Measurements from ENCODE around the gene CYBA.

Gene CYBA

GRCh38 chr16:88659160-88659559 lies 8.3 kb upstream of the CYBA start:
- no peak for DNase-seq

DNA sequence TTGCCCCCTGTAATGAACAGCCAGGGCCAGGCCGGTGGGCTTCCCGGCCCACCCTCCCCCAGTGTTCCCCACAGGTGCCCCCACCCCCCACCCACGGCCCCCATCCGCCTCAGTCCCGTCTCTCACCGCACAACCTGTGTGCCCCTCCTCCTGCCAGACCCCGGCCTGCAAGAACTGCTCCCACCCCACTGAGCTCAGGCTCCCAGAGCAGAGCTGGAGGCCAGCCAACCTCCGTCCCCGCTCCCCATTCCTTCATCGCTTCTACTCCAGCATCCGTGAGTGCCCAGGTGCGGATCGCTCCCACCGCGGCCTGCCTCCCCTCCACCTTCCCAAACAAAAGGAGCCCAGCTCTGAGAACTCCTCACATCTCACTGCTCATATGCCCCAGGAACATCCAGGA lies 7.9 kb upstream of the CYBA start:
- no peak for DNase-seq

DNA sequence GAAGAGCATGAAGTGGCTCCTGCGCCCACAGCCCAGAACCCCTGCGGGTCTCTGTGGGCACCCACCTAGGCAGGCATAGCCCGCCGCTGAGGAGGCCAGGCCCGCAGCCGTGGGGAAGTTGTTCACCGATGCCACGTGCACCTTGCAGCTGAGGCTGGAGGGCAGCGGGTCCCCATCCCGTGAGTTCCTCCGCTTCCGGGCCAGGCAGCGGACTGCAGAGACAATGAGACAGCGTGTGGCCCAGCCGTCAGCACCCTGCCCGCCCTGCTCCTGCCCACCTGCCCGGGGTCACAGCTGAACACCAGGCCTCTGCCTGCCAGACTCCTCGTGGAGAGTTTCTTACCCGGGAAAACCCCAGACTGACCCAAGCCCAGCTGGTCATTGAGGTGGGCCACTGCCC lies 6.5 kb upstream of the CYBA start:
- DNase-seq = no peak

- no peak for DNase-seq
These were observed 5.6 kb upstream of the CYBA start for GRCh38 chr16:88656291-88656980.

- DNase-seq = no peak
These were observed 5.0 kb upstream of the CYBA start for GRCh38 chr16:88655733-88656281.

DNA sequence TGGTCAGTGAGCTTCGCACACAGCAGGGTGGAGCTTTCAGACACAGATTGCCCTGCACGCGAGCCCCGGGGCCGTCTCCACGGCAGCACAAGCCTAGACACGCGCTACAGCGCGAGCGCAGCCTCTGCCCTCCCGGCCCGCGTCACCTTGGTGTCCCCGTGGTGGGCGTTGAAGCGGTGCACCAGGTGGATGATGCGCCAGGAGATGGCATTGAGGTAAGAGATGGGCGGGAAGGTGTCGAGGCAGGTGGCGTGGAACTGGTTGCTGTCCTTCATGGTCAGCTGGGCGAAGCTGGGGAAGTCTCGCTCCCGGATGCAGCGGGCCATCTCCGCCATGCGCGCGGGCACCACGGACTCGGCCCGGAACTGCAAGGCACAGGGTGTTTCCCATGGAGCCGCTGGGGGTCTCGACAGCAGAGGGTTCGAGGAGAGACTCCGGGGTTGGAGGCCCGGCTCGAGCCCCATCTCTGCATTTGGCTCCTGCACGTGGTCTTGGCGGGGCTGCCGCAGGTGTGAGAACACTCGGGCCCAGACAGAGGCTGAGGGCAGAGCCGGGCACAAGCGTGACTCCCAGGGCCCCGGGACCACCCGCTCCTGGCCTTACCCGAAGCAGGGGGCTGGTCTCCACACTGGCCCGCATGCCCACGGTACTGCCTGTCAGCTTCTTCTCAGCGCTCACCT lies 4.3 kb upstream of the CYBA start:
- no peak for DNase-seq

DNA sequence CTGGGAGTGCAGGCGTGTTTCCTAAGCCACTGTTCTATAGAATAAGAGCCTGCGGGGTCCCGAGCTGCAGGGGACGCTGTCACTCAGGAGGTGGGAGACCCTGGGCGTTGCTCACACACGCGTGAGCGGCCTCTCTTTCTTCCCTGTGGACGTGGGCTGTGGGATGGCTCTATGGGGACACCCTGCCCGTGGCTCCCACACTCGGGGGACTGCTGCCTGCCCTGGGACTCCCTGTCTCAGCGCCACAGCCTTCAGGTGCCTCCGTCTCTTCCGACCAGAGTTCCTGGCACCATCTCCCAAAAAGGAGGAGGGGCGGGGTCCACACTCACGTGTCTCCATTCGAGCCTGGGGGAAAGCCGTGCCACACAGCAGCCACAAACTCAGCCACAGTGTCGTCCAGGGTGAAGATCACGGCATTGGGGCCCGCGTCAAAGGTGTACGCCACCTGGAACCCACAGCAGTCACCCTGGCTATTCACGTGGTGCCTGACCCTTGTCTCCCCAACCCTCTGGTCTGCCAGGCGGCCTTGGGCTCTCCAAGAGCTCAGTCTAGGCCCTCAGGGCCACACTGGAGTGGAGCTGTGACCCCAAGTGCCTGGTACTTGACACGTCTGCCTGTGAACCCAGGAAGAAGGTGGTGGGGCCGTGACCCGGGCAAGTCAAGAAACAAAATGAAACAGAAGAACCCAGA lies 3.7 kb upstream of the CYBA start:
- no peak for DNase-seq

DNA sequence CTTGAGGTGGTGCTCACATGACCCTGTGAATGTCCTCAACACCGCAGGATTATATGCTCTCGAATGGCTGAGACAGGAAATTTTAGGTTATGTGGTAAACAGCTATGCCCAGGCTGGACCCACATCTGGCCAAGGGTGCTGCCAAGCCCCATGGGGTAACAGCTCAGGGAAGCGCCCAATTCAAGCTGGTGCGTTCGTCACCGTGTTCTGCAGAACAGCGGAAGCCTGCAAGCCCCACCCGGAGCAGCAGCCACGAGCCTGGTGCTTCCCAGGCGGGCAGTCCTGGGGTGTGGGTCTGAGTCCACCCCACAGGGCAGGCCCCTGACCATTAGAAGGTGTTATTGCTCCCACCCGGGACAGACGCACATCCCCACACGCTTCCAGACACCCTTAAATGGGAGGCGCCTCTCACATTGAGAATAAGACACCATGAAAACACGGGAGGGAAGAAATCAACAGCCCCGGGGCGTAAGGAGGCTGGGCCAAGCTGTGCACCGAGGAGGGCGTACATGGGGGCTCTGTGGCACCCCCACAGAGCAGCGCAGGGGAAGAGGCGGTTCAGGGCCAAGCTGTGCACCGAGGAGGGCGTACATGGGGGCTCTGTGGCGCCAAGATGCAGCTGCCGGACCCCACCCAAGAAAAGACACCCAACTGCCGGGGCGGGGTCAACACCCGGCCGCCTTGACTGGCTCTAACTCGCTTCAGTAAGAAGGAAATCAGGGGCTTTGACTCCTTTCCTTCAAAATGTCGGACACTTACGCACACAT lies 2.9 kb upstream of the CYBA start:
- DNase-seq = no peak

DNA sequence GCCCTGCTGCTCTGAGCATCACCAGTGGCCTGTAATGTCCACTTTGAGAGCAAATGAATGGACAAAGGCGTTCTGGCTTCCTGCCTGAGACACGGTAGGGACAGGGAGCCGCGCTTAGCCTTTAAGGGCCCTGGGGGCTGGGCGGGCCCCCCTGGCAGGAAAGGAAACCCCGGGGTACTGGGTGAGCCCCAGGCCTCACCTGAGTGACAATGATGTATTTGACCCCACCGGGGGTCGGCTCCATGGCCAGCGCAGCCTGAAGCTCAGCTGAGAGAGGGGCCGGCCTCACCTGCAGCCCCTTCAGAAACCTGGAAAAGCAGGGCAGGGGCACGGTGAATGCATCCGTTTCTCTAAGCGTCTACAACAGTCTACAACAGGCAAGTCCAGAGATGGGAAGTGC lies 2.2 kb upstream of the CYBA start:
- no peak for DNase-seq

DNA sequence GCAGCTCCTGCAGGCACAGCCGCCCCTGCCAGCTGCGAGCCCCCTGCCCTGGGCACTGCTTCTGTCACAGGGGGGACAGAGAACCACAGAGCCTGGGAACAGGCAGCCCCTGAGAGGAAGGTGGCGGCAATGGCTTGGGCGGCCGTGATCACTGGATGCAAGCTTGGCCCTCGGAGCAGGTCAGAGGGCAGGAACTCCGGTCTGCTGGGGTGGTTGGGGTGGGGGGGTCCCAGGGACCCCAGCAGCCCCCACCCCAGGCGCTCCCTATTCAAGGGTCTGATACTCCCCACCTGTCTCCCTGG lies 1.9 kb upstream of the CYBA start:
- no peak for DNase-seq

DNA sequence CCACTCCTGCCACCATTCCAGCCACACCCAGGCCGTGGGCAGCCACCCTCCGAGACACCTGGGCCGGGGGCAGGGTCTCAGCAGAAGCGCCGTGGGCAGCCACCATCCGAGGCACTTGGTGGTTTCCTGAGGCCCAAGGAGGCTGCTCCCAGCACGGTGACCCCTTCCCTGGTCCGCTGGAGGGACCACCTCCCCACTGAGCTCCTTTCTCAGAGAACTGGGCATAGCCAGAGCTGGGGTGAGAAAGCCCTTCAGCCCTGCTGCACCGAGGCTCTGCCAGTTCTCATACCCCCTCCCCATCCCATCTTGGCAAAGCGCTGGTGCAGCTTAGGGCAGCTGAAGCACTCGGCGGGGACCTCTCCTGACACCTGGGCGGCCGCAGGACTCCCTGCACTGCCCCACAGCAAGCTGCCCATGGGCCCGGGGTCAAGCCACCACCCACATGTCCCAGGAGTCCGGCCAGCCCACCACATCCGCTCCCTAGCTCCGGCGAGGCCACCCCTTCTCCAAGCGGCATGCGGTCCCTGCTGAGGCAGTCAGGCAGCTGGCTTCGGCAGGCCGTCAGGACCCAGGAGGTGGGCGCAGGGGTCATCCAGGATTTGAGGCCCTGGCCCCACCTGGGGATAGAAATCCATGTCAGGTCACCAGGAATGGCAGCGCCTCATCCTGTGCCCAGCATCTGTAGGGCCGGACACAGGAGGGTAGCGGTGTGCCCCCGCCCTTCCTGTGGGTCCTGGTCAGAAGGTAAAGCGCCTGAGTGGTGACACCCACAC lies 1.3 kb upstream of the CYBA start:
- no peak for DNase-seq

- DNase-seq = peak in 1 of 2 experiments; percentile 15
These were observed 579 bp upstream of the CYBA start for GRCh38 chr16:88651276-88651988.

DNA sequence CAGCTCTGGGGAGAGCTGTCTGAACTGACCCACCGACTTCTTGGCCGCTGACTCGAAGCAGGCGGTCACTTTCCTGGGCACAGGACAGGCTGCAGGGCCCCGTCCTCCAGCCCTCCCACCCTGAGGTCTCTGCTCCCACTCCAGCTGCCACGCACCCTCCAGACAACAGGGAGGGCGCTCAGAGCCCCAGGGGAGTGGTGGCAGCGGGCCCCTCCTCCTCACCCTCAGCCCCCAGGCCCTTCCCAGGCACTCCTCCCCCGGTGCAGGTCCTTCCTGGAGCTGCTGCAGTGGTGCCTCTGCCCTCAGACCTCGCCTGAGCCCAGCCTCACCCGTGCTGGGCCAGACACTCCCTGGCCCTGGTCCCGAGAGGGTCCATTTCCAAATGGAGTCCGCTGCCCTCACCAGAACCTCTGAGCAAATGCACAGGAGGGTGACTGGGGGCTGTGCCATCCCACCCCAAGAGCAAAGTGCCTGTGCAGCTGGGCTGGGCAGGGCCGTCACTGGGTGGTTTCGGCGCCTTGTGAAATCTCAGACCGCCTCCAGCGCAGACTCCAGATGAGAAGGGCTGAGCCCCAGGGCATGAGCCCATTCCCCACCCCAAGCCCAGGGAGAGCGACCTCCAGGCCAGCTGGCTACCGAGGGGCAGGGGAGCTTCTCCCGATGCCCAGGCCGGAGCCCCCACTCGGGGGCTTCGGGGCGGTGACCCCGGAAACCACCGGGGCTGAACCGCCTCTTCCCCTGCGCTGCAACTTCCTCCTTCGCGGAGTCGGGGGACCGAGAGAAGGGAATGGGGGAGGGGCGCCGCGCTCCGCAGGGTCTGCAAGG lies 717 bp downstream of the CYBA start:
- DNase-seq = no peak

DNA sequence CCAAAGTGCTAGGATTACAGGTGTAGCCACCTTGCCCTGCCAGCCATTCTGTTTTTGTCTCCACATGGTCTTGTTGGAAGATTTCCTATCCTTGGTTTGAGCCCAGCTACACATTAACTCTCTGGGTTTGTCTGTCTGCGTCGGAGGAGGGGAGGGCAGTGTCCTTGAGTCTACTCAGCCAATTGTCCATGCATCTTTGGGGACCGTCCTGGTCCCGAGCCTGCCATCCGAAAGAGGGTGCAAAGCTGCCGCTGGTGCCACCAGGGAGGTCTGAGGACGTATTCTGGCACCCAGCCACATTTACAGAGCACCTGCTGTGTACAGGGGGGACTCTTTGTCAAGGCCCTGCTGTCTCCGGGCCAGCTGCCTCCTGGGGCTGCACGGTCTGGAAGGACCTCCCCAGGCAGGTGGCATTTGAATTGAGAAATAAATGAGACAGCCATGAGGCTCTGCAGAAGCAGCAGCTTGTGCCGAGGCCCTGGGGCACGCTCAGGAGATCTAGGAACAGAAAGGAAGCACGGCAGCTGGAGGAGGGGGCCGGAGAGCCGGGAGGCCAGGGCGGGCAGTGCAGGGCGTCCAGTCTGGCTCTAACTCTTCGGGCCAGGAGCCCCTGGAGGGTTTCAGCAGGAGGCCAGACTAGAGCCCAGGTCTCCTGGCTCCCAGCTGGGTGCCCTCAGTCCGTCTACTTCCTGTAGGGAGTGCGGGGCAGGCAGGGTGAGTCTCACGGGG lies 1.5 kb downstream of the CYBA start:
- no peak for DNase-seq

DNA sequence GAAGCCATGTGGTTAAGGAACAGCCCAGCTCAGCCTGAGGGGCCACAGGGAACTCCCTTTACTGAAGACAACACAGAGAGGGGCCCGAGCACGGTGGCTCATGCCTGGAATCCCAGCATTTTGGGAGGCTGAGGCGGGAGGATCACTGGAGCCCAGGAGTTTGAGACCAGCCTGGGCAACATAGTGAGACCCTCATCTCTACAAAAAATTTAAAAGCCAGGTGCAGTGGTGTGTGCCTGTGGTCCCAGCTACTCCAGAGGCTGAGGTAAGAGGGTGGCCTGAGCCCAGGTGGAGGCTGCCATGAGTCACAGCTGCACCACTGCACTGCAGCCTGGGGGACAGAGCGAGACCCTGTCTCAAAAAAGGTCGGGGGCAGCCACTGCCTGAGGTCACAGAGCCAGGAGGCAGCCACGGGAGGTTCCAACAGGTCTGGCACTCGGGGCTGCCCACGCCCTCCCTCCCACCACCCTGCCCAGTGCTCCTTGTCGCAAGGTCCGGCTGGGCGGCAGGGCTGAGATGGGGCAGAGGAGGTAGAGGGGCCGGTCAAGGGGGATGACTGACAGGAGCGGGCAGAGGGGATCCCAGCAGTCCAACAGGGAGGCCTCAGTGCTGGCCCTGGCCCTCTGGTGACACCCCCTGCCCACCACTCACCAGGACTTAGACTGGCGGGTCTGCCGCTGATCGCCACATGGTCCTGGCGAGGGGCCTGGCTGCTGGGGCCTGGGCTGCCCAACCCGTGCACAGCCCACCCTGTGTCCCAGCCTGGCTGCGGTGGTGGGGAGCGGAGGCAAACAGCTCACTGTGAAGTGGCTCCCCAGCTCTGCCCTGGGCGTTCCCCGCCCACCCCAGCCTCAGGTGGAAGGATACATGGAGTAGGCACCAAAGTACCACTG lies 3.4 kb downstream of the CYBA start:
- DNase-seq = no peak

GRCh38 chr16:88646345-88647034 lies 4.4 kb downstream of the CYBA start:
- DNase-seq = no peak

DNA sequence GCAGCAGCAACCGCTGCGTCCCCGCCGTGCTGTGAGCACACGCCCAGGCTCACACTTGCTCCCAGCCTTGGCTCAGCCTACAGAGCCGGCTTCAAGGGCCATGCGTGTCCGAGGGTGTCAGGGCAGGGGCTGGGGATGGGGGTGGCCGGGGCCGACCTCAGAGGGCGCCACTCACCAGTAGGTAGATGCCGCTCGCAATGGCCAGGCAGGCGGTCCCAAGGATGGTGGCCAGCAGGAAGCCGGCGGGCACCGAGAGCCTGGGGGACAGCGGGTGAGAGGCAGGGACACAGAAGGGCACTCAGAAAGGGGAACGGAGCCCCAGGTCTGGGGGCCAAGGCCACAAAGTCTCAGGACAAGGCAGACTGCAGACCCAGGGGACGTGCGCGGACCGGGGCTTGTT lies 4.9 kb downstream of the CYBA start:
- DNase-seq = no peak

DNA sequence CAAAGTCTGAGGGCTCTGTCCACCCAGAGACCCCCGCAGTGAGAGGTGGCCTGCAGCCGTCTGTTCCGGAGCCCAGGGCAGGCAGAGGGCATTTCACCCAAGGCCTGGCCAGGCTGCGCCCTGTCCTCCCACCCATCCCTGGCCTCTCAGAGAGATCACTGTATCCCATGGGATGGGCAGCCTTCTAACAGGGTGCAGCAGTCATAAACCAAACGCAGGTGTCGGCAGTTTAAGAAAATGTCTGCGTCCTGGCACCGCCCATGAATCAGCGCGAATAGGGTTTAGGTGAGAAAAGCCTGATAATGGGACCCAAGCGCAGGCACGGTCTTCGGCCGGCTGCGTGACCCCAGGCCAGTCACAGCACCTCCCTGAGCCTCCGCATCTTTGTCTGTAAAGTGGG lies 5.4 kb downstream of the CYBA start:
- DNase-seq = no peak

- no peak for DNase-seq
These were observed 7.3 kb downstream of the CYBA start for GRCh38 chr16:88643644-88643932.
